Right lobe of liver (tissue), 6 donors: ENCODE measurements around the gene CCDC6. TPM values are rescaled to one million over a fixed set of nuclear protein-coding genes. Genes with fewer than 3 reads are reported as not detected.

Experiments used
- ATAC-seq, 4 donors: fragments of 200-7000 bp; cut with Tn5 transposase; one replicate each; pipeline ENCODE4 v1.9.1; 2020; ENCODE audit warnings: mild to moderate bottlenecking in 4 of 4, moderate library complexity in 4 of 4
- DNase-seq, 3 donors: peaks; one replicate each; pipeline ENCODE4 v3.0.0-alpha.2; 2020
- H3K27ac ChIP-seq, 3 donors: fragments of 200-600 bp; one replicate each; pipeline ENCODE4 v1.8.0; 2022
- H3K27me3 ChIP-seq, 2 donors: fragments of 200-600 bp; one replicate each; pipeline ENCODE4 v1.8.0; 2022
- H3K36me3 ChIP-seq, 4 donors: fragments of 200-600 bp; sonication (generic) in 1 of 4; one replicate each; pipeline versions ENCODE4 v1.5.1 to v1.8.0; 2017 to 2022; ENCODE audit warnings: control low read depth in 1 of 4
- H3K4me1 ChIP-seq, 4 donors: fragments of 200-600 bp; sonication (generic) in 1 of 4; one replicate each; pipeline versions ENCODE4 v1.5.1 to v1.8.0; 2017 to 2022; ENCODE audit warnings: control low read depth in 1 of 4
- H3K4me3 ChIP-seq, 3 donors: fragments of 200-600 bp; one replicate each; pipeline ENCODE4 v1.8.0; 2022
- H3K9me3 ChIP-seq, 4 donors: fragments of 200-600 bp; sonication (generic) in 1 of 4; one replicate each; pipeline versions ENCODE4 v1.5.1 to v1.8.0; 2017 to 2022; ENCODE audit warnings: control low read depth in 1 of 4
- CTCF ChIP-seq, 4 donors: fragments of 200-600 bp in 3 of 4; fragments of 450-650 bp in 1 of 4; IDR thresholded peaks; one replicate each; pipeline versions ENCODE4 v1.5.1 to v1.8.0; 2016 to 2022; ENCODE audit warnings: antibody characterized with exemption in 4 of 4, mild to moderate bottlenecking in 2 of 4
- POLR2A ChIP-seq: fragments of 450-650 bp; IDR thresholded peaks from one replicate; pipeline ENCODE4 v1.6.1; 2017; ENCODE audit warnings: antibody characterized with exemption, mild to moderate bottlenecking
- WGBS: methylation state at CpG from one replicate; pipeline ENCODE4 v1.1.6; 2018; ENCODE audit warnings: low coverage, low lambda C conversion rate; ENCODE audit not compliant: insufficient coverage; ENCODE audit errors: missing lambda C conversion rate; 5-methylcytosine and 5-hydroxymethylcytosine counted together
- intact Hi-C, 2 donors: fragments of 100-400 bp; cut with DNase I; formaldehyde crosslinking; loops; one replicate each; pipeline versions ENCODE4 v1.11.2 to v1.14.1; 2022
- total RNA-seq, 6 experiments: library from RNA; depleted of rRNA in 2 of 6; stranded (reverse); fragments of >200 nt in 2 of 6; fragmentation: NEBNext Ultra II Directional in 3 of 6; extraction: Animal tissue kit (Norgen Biotek cat#: 25700) in 3 of 6; gene quantifications; one replicate each; pipeline versions ENCODE4 v1.1.0 to v1.2.4, GENCODE V29; 2016 to 2023
- donor health status: DM: no; HTN: yes; CAD: no.
- donor health status: DM: no; HTN: no; CAD: no.
- donor health status: DM: no; HTN: no; CAD: no.
- donor health status: DM: no; HTN: yes; CAD: no.
- donor health status: DM: no; HTN: yes; CAD: no.

The CCDC6 gene
- total RNA-seq, 6 experiments from 2014 or later = 9.2 to 20.4 (median 14.8) TPM

GRCh38 chr10:59844436-59844835 is 61.9 kb downstream of the CCDC6 start:
- H3K27me3 ChIP-seq = no peaks in the 10 kb centered on the region
- no peaks in the 10 kb centered on the region for H3K9me3 ChIP-seq
- H3K4me1 ChIP-seq = no peaks in the 10 kb centered on the region
- H3K4me3 ChIP-seq = no peak overlapping the region
- peaks cover 0 to 11% (median 0%) of the 10 kb centered on the region in 4 donors for H3K36me3 ChIP-seq
- intact Hi-C loops = no loop called here
- no peak for DNase-seq
- H3K27ac ChIP-seq = no peak overlapping the region
- 97% methylated on average over 3 of the region's 3 CpGs for WGBS
- no peak for ATAC-seq
- TF ChIP-seq CTCF (IDR thresholded peaks at IDR 0.05) (no peak), POLR2A (no peak)

GRCh38 chr10:59843748-59844147 is 62.6 kb downstream of the CCDC6 start:
- no peak for TF ChIP-seq POLR2A
- TF ChIP-seq CTCF (IDR thresholded peaks at IDR 0.05) = no peak
- intact Hi-C loops = no loop called here
- no peak overlapping the region for H3K27ac ChIP-seq
- 52% methylated on average over 2 of the region's 2 CpGs for WGBS
- H3K4me1 ChIP-seq = no peaks in the 10 kb centered on the region
- H3K36me3 ChIP-seq = peaks cover 0 to 9% (median 0%) of the 10 kb centered on the region in 4 donors
- H3K4me3 ChIP-seq = no peak overlapping the region
- no peaks in the 10 kb centered on the region for H3K27me3 ChIP-seq
- ATAC-seq (no peak), DNase-seq (no peak)
- H3K9me3 ChIP-seq = no peaks in the 10 kb centered on the region

- DNase-seq = no peak
- no peaks in the 10 kb centered on the region for H3K36me3 ChIP-seq
- intact Hi-C loops = no loop called here
- H3K27ac ChIP-seq = no peak overlapping the region
- no peak for ATAC-seq
- H3K9me3 ChIP-seq = no peaks in the 10 kb centered on the region
- WGBS = 84% methylated on average over 6 of the region's 6 CpGs
- H3K4me3 ChIP-seq = no peak overlapping the region
- TF ChIP-seq POLR2A (no peak), CTCF (IDR thresholded peaks at IDR 0.05) (no peak)
- no peaks in the 10 kb centered on the region for H3K27me3 ChIP-seq
- no peaks in the 10 kb centered on the region for H3K4me1 ChIP-seq
Observed at GRCh38 chr10:59839576-59839975, 66.8 kb downstream of the CCDC6 start.

GRCh38 chr10:59838085-59838789 is 68.1 kb downstream of the CCDC6 start:
- intact Hi-C loops = no loop called here
- WGBS = 100% methylated on average over 1 of the region's 2 CpGs
- H3K4me3 ChIP-seq = no peak overlapping the region
- ATAC-seq = no peak
- no peaks in the 10 kb centered on the region for H3K27me3 ChIP-seq
- no peaks in the 10 kb centered on the region for H3K4me1 ChIP-seq
- H3K9me3 ChIP-seq = no peaks in the 10 kb centered on the region
- TF ChIP-seq CTCF (IDR thresholded peaks at IDR 0.05) (no peak), POLR2A (no peak)
- DNase-seq = no peak
- H3K36me3 ChIP-seq = no peaks in the 10 kb centered on the region
- no peak overlapping the region for H3K27ac ChIP-seq
